IPS-15b (cell line): ENCODE data around the gene CDKL4.

Experiments used
- H3K27me3 ChIP-seq: one replicate; pipeline ENCODE4 v1.6.1; 2013; ENCODE audit warnings: low read length; ENCODE audit not compliant: control insufficient read depth, insufficient read depth
- H3K36me3 ChIP-seq: one replicate; pipeline ENCODE4 v1.6.1; 2013; ENCODE audit warnings: low read length; ENCODE audit not compliant: control insufficient read depth, insufficient read depth
- H3K4me1 ChIP-seq: one replicate; pipeline ENCODE4 v1.6.1; 2013; ENCODE audit warnings: mild to moderate bottlenecking, low read length; ENCODE audit not compliant: control insufficient read depth, insufficient read depth
- H3K4me3 ChIP-seq: one replicate; pipeline ENCODE4 v1.5.1; 2013; ENCODE audit warnings: low read depth, low read length
- H3K9ac ChIP-seq: one replicate; pipeline ENCODE4 v1.6.1; 2013; ENCODE audit warnings: low read depth, mild to moderate bottlenecking, low read length
- H3K9me3 ChIP-seq: one replicate; pipeline ENCODE4 v1.6.1; 2013; ENCODE audit warnings: mild to moderate bottlenecking, low read length; ENCODE audit not compliant: control insufficient read depth, insufficient read depth

CDKL4 gene

GRCh38 chr2:39243469-39244123 is at the start of gene CDKL4:
TSS of gene CDKL4 (minus strand) at chr2:39243970.
- Histone ChIP-seq H3K9me3 (no peaks in the 10 kb centered on the region), H3K4me3 (no peak within 1 kb of the TSS), H3K9ac (no peak within 1 kb of the TSS)

GRCh38 chr2:39290433-39290832 is 46.7 kb upstream of the CDKL4 start:
- Histone ChIP-seq H3K4me1 (no peaks in the 10 kb centered on the region), H3K27me3 (no peaks in the 10 kb centered on the region), H3K9me3 (no peaks in the 10 kb centered on the region), H3K4me3 (no peak overlapping the region), H3K9ac (no peak overlapping the region), H3K36me3 (peaks cover 2% of the 10 kb centered on the region)

More at GRCh38 chr2:39243469-39244123, at the start of gene CDKL4:
- no peaks in the 10 kb centered on the region for H3K4me1 ChIP-seq
- H3K27me3 ChIP-seq: no peaks in the 10 kb centered on the region
- no peaks in the 10 kb centered on the region for H3K36me3 ChIP-seq

- Histone ChIP-seq H3K36me3 (peaks cover 2% of the 10 kb centered on the region), H3K4me3 (no peak overlapping the region), H3K4me1 (no peaks in the 10 kb centered on the region), H3K9ac (no peak overlapping the region), H3K27me3 (no peaks in the 10 kb centered on the region), H3K9me3 (no peaks in the 10 kb centered on the region)
Observed at GRCh38 chr2:39289609-39290008, 45.8 kb upstream of the CDKL4 start.

- Histone ChIP-seq H3K9me3 (no peaks in the 10 kb centered on the region), H3K9ac (no peak overlapping the region), H3K27me3 (no peaks in the 10 kb centered on the region), H3K36me3 (no peaks in the 10 kb centered on the region), H3K4me1 (no peaks in the 10 kb centered on the region), H3K4me3 (no peak overlapping the region)
Observed at GRCh38 chr2:39283561-39283960, 39.8 kb upstream of the CDKL4 start.

GRCh38 chr2:39281391-39281790 is 37.6 kb upstream of the CDKL4 start:
- no peak overlapping the region for H3K9ac ChIP-seq
- H3K4me1 ChIP-seq: no peaks in the 10 kb centered on the region
- peaks cover 9% of the 10 kb centered on the region for H3K36me3 ChIP-seq
- no peaks in the 10 kb centered on the region for H3K9me3 ChIP-seq
- no peak overlapping the region for H3K4me3 ChIP-seq
- H3K27me3 ChIP-seq: no peaks in the 10 kb centered on the region

GRCh38 chr2:39275016-39275415 is 31.2 kb upstream of the CDKL4 start:
- H3K27me3 ChIP-seq: no peaks in the 10 kb centered on the region
- no peaks in the 10 kb centered on the region for H3K4me1 ChIP-seq
- peaks cover 10% of the 10 kb centered on the region for H3K36me3 ChIP-seq
- no peak overlapping the region for H3K4me3 ChIP-seq
- no peak overlapping the region for H3K9ac ChIP-seq
- no peaks in the 10 kb centered on the region for H3K9me3 ChIP-seq

- no peaks in the 10 kb centered on the region for H3K9me3 ChIP-seq
- no peak overlapping the region for H3K4me3 ChIP-seq
- no peaks in the 10 kb centered on the region for H3K27me3 ChIP-seq
- no peaks in the 10 kb centered on the region for H3K36me3 ChIP-seq
- H3K9ac ChIP-seq: no peak overlapping the region
- no peaks in the 10 kb centered on the region for H3K4me1 ChIP-seq
Observed at GRCh38 chr2:39269941-39270340, 26.2 kb upstream of the CDKL4 start.

GRCh38 chr2:39266916-39267434 is 23.2 kb upstream of the CDKL4 start:
- no peaks in the 10 kb centered on the region for H3K4me1 ChIP-seq
- H3K9ac ChIP-seq: no peak overlapping the region
- H3K36me3 ChIP-seq: no peaks in the 10 kb centered on the region

GRCh38 chr2:39266139-39266805 is 22.5 kb upstream of the CDKL4 start:
- no peaks in the 10 kb centered on the region for H3K27me3 ChIP-seq
- no peaks in the 10 kb centered on the region for H3K36me3 ChIP-seq
- H3K4me3 ChIP-seq: no peak overlapping the region
- no peak overlapping the region for H3K9ac ChIP-seq
- H3K4me1 ChIP-seq: no peaks in the 10 kb centered on the region
- no peaks in the 10 kb centered on the region for H3K9me3 ChIP-seq

More at GRCh38 chr2:39266916-39267434, 23.2 kb upstream of the CDKL4 start:
- Histone ChIP-seq H3K4me3 (no peak overlapping the region), H3K9me3 (no peaks in the 10 kb centered on the region), H3K27me3 (no peaks in the 10 kb centered on the region)

GRCh38 chr2:39265315-39265714 is 21.5 kb upstream of the CDKL4 start:
- Histone ChIP-seq H3K4me1 (no peaks in the 10 kb centered on the region), H3K4me3 (no peak overlapping the region), H3K9ac (no peak overlapping the region), H3K27me3 (no peaks in the 10 kb centered on the region), H3K9me3 (no peaks in the 10 kb centered on the region), H3K36me3 (no peaks in the 10 kb centered on the region)

GRCh38 chr2:39264733-39265132 is 21.0 kb upstream of the CDKL4 start:
- Histone ChIP-seq H3K9ac (no peak overlapping the region), H3K4me1 (no peaks in the 10 kb centered on the region), H3K4me3 (no peak overlapping the region), H3K36me3 (no peaks in the 10 kb centered on the region), H3K9me3 (no peaks in the 10 kb centered on the region), H3K27me3 (no peaks in the 10 kb centered on the region)

GRCh38 chr2:39260087-39260486 is 16.3 kb upstream of the CDKL4 start:
- H3K9ac ChIP-seq: no peak overlapping the region
- H3K27me3 ChIP-seq: no peaks in the 10 kb centered on the region
- H3K4me3 ChIP-seq: no peak overlapping the region
- no peaks in the 10 kb centered on the region for H3K4me1 ChIP-seq
- no peaks in the 10 kb centered on the region for H3K9me3 ChIP-seq
- H3K36me3 ChIP-seq: no peaks in the 10 kb centered on the region
